HG03354 (cell line): ENCODE data around the gene LZTS2.
A peak's percentile ranks its signal among the peaks of the same experiment; 100 is the strongest.

ENCODE experiments used
- ATAC-seq: cut with Tn5 transposase; IDR thresholded peaks from one replicate; pipeline ENCODE4 v1.9.1; 2021; ENCODE audit warnings: mild to moderate bottlenecking; ENCODE audit not compliant: unreplicated experiment, poor library complexity, severe bottlenecking

LZTS2 gene

DNA sequence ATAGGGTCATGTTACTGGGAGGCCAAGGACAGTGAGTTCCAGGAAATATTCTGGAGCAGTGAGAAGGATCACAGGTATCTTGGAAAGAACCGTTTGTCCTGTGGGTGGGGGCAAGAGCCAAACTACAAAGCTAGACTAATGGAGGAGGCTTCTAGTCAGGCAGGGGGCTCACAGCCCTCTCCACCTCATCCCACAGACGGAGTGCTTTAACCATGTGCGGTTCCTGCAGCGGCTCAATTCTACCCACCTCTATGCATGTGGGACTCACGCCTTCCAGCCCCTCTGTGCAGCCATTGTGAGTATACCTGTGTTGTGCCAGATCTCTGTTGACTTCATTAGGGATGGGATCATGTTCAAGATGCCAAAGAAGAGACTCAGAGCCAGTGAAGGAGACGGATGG lies 22.2 kb upstream of the LZTS2 start:
- ATAC-seq, result no peak

DNA sequence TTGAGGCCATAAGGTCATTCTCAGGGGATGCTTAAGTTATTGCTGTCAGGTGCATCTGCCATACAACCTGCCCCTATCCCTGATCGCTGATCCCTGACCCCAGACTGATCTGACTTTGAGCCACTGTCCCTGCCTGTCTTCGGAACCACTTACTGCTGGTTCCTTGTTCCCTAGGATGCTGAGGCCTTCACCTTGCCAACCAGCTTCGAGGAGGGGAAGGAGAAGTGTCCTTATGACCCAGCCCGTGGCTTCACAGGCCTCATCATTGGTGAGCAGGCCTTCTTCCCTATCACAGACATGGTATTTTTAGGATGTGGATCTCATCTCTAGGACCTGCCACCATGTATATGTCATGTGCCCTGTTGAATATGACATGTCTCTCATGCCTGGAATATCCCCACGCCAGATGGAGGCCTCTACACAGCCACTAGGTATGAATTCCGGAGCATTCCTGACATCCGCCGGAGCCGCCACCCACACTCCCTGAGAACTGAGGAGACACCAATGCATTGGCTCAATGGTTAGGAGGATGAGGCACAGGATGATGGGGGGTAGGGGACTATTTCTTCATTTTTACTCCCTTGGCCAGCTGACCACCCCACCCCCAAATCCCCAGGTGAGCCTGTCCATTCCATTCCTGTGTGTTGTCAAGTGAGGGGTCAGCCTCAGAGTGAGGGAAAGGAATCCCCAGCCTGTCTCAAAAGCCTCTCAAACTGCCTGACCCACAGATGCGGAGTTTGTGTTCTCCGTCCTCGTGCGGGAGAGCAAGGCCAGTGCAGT lies 21.3 kb upstream of the LZTS2 start:
- ATAC-seq, result no peak

DNA sequence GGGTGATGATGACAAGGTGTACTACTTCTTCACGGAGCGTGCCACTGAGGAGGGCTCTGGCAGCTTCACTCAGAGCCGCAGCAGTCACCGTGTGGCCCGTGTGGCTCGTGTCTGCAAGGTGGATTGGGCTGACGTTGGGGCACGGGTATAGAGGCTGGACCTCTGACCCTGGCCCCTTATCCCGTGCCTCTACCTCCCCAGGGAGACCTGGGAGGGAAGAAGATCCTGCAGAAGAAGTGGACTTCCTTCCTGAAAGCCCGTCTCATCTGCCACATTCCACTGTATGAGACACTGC lies 20.8 kb upstream of the LZTS2 start:
- ATAC-seq, result no peak

DNA sequence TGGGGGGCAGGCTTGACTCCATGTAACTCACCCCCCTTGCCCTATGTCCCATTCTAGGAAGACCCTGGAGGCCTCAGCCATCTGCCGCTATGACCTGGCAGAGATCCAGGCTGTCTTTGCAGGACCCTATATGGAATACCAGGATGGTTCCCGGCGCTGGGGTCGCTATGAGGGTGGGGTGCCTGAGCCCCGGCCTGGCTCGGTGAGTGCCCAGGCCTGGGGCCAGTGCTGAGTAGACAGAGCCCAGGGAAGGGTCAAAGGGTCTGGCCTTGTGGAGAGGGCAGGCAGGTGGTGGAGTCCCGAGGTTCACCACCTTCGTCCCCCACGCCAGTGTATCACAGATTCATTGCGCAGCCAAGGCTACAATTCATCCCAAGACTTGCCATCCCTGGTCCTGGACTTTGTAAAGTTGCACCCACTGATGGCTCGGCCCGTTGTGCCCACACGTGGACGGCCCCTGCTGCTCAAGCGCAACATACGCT lies 19.8 kb upstream of the LZTS2 start:
- no peak for ATAC-seq

DNA sequence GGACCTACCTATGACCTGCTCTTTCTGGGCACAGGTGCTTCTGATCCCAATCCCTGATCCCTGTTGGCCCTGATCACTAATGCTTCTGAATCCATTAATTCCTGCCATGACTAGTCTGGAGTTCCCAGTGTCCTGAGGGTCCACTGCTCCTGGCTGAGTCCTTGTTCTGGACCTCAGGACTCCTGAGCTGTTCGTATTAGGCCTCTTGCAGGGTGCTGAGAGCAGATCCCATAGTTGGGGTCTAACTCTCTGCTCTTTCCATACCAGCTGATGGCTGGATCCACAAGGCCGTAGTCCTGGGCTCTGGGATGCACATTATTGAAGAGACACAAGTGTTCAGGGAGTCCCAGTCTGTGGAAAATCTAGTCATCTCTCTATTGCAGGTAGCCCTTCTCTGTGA lies 19.3 kb upstream of the LZTS2 start:
- ATAC-seq, result no peak

DNA sequence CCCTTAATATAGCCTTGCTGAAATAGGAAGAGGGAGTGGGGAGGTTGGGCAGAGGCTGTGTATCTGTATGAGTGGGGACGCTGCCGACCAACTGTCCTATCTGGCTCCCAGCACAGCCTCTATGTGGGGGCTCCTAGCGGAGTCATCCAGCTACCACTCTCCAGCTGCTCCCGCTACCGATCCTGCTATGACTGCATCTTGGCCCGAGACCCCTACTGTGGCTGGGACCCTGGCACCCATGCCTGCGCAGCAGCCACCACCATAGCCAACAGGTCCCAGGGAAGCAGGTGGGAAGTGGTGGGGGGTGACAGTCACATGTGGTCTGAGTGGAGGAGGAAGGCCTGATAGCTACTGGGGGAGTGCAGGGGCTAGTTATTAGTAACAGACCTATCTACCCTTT lies 18.9 kb upstream of the LZTS2 start:
- no peak for ATAC-seq

DNA sequence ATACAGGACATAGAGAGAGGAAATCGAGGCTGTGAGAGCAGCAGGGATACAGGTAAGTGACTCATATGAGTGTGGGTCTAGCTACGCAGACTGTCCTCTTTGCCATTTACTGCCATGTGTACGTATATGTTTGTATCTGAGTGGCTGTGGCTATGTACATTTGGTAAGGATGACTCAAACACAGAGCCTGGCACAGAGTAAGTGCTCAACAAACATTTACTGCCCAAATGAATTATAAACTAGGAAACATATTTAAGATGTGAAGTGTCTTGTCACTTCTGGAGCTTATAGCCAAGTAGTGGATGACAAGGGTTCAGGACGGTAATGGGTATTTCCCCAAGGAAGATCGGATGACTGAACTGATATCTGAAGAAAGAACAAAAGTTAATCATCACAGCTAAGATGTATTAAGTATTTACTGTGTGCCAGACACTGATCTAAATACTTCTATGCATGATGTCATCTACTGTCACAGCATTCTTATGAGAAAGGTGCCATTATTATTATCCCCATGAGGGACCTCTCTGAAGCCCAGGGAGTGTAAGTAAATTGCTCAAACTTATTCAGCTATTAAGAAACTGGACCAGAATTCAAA lies 18.3 kb upstream of the LZTS2 start:
- ATAC-seq, result no peak

DNA sequence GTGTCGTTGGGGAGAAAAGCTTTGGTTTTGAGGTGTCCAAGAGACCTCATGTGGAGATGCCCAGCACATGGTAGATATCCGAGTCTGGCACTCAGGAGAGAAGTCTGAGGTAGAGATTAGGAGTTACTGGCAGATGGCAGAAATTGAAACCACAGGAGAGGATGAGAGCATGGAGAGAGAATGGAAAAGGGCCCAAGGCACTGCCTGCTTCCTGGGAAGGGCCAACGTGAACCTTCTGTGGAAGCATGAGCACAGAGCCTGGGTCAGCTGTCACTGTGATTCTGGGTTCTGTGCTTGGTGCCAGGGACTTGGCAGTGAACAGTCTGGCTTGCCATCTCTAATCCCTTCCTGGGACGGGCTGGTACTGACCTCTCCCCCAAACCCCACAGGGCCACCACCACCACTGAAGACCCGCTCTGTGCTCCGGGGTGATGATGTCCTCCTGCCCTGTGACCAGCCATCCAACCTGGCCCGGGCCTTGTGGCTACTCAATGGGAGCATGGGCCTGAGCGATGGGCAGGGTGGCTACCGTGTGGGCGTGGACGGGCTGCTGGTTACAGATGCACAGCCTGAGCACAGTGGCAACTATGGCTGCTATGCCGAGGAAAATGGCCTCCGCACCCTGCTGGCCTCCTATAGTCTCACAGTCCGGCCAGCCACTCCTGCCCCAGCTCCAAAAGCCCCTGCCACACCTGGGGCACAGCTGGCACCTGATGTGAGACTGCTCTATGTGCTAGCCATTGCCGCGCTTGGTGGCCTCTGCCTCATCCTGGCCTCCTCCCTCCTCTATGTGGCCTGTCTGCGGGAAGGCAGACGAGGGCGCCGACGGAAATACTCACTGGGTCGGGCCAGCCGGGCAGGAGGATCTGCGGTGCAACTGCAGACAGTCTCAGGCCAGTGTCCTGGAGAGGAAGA lies 16.4 kb upstream of the LZTS2 start:
- no peak for ATAC-seq

DNA sequence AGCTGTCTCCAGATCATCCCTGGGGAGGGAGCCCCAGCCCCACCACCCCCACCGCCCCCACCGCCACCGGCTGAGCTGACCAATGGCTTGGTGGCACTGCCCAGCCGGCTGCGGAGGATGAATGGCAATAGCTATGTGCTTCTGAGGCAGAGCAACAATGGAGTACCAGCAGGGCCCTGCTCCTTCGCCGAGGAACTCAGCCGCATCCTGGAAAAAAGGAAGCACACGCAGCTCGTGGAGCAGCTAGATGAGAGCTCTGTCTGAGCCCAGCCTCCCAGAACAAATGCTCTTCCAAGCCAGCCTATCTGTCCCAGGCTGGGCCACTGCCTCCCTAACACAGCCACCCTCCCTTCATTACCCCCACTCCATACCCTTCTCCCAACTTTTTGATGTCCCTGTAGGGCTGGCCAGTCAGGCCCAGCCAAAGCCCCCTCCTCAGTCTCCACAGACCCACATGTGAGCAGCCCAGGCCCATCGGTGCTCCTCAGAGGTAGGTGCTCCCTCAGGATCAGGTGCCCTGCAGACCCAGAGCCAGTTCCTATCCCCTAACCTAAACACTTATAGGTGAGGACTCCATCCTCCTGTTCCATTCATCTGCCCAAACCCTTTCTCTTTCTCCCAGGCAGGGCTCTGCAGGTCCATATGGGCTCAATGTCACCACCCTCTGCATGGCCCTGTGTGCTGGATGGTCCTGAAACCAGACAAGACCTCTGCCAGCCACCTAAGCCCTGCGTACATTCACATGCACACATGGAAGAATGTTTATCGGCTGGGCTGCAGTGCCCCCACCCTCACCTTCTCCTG lies 15.5 kb upstream of the LZTS2 start:
- no peak for ATAC-seq

DNA sequence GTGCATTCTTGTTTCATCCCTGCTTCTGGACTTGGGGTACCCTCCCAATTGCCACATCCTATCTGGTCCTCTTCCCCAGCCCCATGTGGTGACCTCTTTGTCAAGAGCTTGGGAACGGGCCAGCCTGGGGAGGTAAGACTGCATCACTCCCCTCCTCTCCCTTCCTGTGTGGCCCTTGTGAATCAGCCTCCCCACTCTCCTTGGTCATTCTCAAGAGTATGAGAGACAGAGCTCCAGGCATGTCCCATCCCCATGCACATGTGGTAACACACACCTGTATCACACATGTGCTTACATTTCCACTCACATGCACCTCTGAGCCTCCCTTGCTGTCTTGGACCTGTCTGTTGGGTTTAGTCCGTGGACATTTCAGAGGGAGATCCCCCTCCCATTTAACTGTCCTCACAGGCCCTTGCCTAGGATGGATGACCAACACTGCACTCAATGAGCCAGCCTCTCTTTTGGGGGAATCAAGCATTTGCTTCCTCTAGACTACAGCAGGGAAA lies 14.9 kb upstream of the LZTS2 start:
- ATAC-seq, result no peak

DNA sequence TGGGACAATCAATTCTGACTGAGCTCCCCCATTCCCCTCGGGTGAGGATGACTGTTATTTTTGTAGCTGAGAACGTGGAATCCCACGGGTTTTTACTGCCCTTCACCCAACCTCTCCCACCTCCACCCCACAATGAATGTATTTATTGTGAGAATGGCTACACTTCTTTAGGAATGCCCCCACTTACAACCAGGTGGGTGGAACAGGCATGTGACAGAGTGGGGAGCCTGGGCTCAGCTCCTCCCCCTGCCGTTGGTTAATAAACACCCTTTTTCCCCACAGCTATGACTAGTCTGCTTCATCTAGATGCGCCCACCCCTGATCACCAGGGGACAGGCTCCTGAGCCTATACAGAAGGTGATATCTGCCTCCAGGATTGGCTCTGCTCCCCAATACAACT lies 14.3 kb upstream of the LZTS2 start:
- ATAC-seq, result no peak

DNA sequence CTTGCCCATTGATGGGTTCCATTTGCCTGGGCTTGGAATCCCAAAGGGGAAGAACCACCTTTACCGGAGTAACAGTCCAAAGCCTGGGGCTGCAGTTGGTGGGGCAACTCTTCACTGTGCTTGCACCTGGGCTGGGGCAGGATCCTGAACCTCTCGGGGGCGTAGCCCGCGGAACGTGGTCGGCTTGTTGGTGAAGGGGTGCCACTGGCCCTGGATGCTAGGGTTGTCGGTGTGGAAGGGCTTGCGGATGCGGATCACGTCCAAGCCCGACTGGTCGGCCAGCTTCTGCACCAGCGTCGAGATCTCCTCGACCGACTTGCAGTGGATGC lies 13.0 kb upstream of the LZTS2 start:
- ATAC-seq, result no peak

DNA sequence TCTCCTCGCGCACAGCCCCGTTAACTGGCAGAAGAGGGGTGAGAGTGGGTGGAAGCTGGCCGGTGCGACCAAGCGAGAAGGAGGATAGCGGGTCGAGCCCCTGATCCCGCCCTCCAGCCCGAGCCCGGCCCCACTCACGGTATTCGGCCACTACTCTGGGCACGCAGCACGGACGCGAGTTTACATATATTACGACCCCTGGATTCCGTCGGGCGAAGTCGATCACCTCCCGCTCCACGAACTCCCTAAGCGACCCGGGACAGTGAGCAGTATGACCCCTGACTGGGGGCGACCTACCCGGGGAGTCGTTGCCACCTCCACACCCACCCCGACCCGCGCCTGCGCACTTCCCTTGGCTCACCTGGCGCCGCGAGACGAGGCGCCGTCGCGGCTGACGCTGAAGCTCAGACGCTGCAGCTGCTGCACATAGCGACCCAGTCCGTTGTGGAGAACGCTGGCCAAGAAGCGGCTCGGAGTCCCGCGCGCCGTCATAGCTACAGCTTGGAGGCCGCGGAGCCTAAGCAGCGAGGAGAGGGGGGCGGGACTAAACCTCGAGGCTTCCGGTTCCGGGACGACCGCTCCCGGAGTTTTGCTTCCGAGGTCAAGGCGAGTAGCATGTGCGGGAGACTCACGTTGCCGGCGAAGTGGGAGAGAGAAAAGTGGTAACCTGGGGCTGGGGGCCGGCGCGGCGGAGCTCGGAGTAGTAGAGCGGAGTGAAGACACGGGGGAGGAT lies 12.5 kb upstream of the LZTS2 start, which contains the start of the genes MRPL43 and TWNK:
TSS of gene MRPL43 (minus strand) at position 546 of the 733 bp plus-strand sequence. CDS start at position 492, 54 bp downstream.
TSS of gene TWNK (plus strand) at position 592 of the 733 bp plus-strand sequence. CDS start 668 bp downstream, outside the sequence.
- ATAC-seq, result peak; percentile 87

DNA sequence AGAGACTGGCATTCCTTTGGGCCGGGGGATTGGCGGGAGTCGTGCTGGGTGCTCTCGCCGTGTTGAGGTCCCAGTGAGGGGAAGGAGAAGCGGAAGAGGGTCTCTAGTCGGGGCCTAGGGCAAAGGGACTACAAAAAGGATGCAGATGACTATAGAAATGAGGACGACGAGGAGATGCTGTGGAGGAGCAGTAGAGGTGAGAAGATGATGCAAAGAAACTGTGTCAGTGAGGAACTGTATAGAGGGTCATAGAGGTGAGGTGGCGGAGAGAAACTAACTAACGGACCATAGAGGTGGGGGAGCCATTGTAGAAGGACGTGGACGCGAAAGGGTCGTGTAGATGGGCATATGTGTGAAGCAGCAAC lies 11.9 kb upstream of the LZTS2 start:
- ATAC-seq, result peak; percentile 17

DNA sequence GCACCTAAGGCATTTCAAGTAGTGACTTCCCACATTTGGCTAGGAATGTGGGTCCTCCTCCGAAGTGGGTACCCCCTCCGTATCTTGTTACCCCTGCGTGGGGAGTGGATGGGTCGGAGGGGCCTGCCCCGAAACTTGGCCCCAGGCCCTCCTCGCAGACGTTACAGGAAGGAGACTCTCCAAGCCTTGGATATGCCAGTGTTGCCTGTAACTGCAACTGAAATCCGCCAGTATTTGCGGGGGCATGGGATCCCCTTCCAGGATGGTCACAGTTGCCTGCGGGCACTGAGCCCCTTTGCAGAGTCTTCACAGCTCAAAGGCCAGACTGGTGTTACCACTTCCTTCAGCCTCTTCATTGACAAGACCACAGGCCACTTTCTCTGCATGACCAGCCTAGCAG lies 11.4 kb upstream of the LZTS2 start:
- ATAC-seq, result no peak

DNA sequence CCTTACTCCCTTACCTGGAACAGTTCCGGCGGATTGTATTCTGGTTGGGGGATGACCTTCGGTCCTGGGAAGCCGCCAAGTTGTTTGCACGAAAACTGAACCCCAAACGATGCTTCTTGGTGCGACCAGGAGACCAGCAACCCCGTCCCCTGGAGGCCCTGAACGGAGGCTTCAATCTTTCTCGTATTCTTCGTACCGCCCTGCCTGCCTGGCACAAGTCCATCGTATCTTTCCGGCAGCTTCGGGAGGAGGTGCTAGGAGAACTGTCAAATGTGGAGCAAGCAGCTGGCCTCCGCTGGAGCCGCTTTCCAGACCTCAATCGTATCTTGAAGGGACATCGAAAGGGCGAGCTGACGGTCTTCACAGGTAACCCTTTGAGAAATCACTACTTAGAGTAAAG lies 10.5 kb upstream of the LZTS2 start:
- ATAC-seq, result no peak

DNA sequence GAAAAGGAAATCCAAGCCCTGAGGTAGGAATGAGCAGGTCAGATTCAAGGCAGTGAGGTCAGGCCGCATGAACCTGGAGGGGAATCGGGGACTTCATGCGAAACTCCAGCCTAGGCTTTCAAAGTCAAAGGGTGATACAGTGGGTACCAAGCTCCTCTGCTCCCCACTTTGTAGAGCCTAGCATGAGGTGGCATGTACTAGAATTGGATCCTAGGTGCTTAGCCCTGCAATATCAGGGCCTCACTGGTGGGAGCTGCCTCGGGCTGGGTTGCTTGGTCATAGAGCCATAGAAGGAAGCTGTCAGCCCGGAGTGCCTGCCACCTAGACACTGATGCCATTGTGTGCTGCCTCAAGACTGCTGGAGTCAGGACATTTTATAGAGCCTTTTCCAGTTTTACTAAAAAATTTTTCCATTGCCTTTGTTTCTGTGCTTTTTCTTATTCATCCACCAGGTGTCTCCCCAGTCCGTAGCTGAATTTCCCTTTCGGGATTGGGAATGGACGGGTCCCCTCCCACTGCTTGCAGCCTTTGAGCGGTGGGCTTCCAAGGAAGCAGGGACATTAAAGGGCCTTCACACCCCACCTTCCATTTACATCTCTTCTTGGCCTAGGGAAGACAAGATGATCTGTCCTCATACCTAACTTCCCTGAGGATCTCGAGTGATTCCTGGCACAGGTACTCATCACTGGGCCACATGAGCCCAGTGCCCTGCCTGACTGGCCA lies 5.5 kb upstream of the LZTS2 start:
- ATAC-seq, result no peak

DNA sequence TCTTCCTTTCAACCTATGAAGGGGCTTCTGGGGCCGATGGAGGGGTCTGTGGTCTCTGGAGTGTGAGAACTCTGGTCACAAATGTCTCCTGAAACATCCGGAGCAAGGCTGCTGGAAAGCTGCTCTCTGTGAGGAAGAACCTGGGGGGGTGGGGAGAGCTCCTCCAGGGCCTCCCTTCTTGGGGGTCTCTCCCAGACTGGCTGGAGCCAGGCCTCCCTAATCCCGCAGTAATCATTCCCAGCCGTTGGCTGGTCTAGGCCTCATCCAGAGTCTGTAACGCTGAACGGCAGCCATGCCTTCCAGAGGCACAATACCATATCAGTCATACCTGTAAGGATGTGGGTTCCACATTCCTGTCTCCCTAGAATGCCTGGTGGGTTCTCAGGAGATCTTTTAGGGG lies 4.4 kb upstream of the LZTS2 start:
- ATAC-seq, result no peak
